Upper lobe of left lung (tissue), 6 donors: ENCODE measurements around the gene UBAC2. TPM values are rescaled to one million over a fixed set of nuclear protein-coding genes. Genes with fewer than 3 reads are reported as not detected.

ENCODE experiments used
- ATAC-seq, 2 donors: fragments of 200-7000 bp; cut with Tn5 transposase; one replicate each; pipeline ENCODE4 v1.9.1; 2022; ENCODE audit warnings: mild to moderate bottlenecking in 2 of 2, moderate library complexity in 2 of 2; ENCODE audit not compliant: low FRiP score in 2 of 2
- DNase-seq, 2 donors: peaks; one replicate each; pipeline ENCODE4 v3.0.0-alpha.2; 2019 to 2020
- H3K27ac ChIP-seq, 4 donors: fragments of 200-600 bp; sonication (generic); one replicate each; pipeline ENCODE4 v1.5.1; 2016 to 2019
- H3K27me3 ChIP-seq, 4 donors: fragments of 200-600 bp; sonication (generic); one replicate each; pipeline ENCODE4 v1.5.1; 2017 to 2019
- H3K36me3 ChIP-seq, 4 donors: fragments of 200-600 bp; sonication (generic); one replicate each; pipeline ENCODE4 v1.5.1; 2016 to 2019
- H3K4me1 ChIP-seq, 4 donors: fragments of 200-600 bp; sonication (generic); one replicate each; pipeline ENCODE4 v1.5.1; 2018 to 2019
- H3K4me3 ChIP-seq, 4 donors: fragments of 200-600 bp; sonication (generic); one replicate each; pipeline ENCODE4 v1.5.1; 2017 to 2019; ENCODE audit warnings: mild to moderate bottlenecking in 2 of 4, moderate library complexity in 1 of 4
- H3K9me3 ChIP-seq, 4 donors: fragments of 200-600 bp; sonication (generic); one replicate each; pipeline ENCODE4 v1.5.1; 2018 to 2019
- EP300 ChIP-seq, 4 donors: sonication (generic); formaldehyde crosslinking; IDR thresholded peaks; one replicate each; pipeline ENCODE4 v1.5.1; 2017; ENCODE audit warnings: antibody characterized with exemption in 4 of 4, control low read depth in 2 of 4
- POLR2A ChIP-seq, 4 donors: fragments of 450-650 bp; IDR thresholded peaks; one replicate each; pipeline ENCODE4 v1.5.1; 2016 to 2017; ENCODE audit warnings: antibody characterized with exemption in 4 of 4, mild to moderate bottlenecking in 2 of 4
- POLR2AphosphoS5 ChIP-seq, 2 donors: sonication (generic); formaldehyde crosslinking; IDR thresholded peaks; one replicate each; pipeline ENCODE4 v1.5.1; 2017; ENCODE audit warnings: antibody characterized with exemption in 2 of 2
- WGBS, 2 donors: methylation state at CpG; one replicate each; pipeline ENCODE4 v1.1.5; 2017 to 2018; 5-methylcytosine and 5-hydroxymethylcytosine counted together
- total RNA-seq, 6 donors: library from RNA; depleted of rRNA in 4 of 6; stranded (reverse); fragments of >200 nt in 4 of 6; gene quantifications; one replicate each; pipeline versions ENCODE4 v1.1.0 to v1.2.1, GENCODE V29; 2016 to 2021
- TF ChIP-seq, protein P1 (sequence below), 6 experiments: fragments of 450-650 bp in 4 of 6; fragments of 200-600 bp in 2 of 6; sonication (generic) in 2 of 6; IDR thresholded peaks; one replicate each; pipeline ENCODE4 v1.5.1; 2016 to 2019; ENCODE audit warnings: antibody characterized with exemption in 6 of 6
- donor health status: DM: no; HTN: no; CAD: no; lungs with moderate emphysema.
- donor health status: DM: no; HTN: yes; CAD: no; lungs with severe emphysema.

The UBAC2 gene
- total RNA-seq, 6 donors from 2014 or later = 29.3 to 55.5 (median 47.7) TPM

DNA sequence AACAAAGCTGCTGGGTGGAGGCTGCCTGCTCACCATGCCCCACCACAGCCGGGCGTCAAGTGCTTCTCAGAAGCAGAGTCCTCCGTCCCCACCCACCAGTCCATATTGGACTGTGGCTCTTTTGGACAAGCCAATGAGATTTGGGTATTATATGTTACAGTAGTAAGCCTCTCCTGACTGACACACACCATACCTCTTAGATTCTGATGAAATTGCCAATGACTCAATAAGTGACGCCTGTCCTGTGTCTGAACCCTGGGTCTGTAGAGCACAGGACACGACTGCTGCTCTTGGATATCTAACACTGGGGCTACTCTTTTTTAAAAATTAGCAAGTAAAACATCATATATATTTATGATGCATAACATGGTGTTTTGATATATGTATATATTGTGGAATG is 44.8 kb upstream of the UBAC2 start:
- ATAC-seq = no peak
- no peak for DNase-seq
- Histone ChIP-seq H3K4me1 (no peaks in the 10 kb centered on the region), H3K36me3 (no peaks in the 10 kb centered on the region), H3K27me3 (no peaks in the 10 kb centered on the region), H3K9me3 (no peaks in the 10 kb centered on the region), H3K27ac (no peak overlapping the region), H3K4me3 (no peak overlapping the region)
- 88 to 89% methylated on average over 2 to 5 of the region's 5 CpGs for WGBS, 2 donors
- TF ChIP-seq POLR2AphosphoS5 (IDR thresholded peaks at IDR 0.05) (no peak), POLR2A (IDR thresholded peaks at IDR 0.05) (no peak)

DNA sequence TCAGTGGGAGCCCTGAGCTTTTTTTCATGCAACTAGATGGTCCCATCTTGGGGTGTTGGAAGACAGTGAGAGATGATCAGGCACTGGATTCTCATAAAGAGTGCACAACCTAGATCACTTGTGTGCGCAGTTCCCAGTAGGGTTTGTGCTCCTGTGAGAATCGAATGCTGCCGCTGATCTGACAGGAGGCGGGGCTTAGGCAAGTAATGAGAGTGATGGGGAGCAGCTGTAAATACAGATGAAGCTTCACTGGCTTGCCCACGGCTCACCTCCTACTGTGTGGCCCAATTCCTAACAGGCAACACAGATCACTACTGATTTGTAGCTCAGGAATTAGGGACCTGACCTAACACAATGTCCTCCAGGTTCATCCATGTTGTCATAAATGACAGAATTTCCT is 43.6 kb upstream of the UBAC2 start:
- Histone ChIP-seq H3K9me3 (no peaks in the 10 kb centered on the region), H3K27me3 (no peaks in the 10 kb centered on the region), H3K27ac (no peak overlapping the region), H3K4me3 (no peak overlapping the region), H3K36me3 (no peaks in the 10 kb centered on the region), H3K4me1 (no peaks in the 10 kb centered on the region)
- TF ChIP-seq POLR2AphosphoS5 (IDR thresholded peaks at IDR 0.05) (no peak), EP300 (IDR thresholded peaks at IDR 0.05) (no peak), POLR2A (IDR thresholded peaks at IDR 0.05) (no peak)
- TF ChIP-seq, protein P1, sequence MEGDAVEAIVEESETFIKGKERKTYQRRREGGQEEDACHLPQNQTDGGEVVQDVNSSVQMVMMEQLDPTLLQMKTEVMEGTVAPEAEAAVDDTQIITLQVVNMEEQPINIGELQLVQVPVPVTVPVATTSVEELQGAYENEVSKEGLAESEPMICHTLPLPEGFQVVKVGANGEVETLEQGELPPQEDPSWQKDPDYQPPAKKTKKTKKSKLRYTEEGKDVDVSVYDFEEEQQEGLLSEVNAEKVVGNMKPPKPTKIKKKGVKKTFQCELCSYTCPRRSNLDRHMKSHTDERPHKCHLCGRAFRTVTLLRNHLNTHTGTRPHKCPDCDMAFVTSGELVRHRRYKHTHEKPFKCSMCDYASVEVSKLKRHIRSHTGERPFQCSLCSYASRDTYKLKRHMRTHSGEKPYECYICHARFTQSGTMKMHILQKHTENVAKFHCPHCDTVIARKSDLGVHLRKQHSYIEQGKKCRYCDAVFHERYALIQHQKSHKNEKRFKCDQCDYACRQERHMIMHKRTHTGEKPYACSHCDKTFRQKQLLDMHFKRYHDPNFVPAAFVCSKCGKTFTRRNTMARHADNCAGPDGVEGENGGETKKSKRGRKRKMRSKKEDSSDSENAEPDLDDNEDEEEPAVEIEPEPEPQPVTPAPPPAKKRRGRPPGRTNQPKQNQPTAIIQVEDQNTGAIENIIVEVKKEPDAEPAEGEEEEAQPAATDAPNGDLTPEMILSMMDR (IDR thresholded peaks at IDR 0.05) = no peak
- no peak for DNase-seq
- 57 to 78% methylated on average over 5 of the region's 5 CpGs for WGBS, 2 donors
- ATAC-seq = no peak

DNA sequence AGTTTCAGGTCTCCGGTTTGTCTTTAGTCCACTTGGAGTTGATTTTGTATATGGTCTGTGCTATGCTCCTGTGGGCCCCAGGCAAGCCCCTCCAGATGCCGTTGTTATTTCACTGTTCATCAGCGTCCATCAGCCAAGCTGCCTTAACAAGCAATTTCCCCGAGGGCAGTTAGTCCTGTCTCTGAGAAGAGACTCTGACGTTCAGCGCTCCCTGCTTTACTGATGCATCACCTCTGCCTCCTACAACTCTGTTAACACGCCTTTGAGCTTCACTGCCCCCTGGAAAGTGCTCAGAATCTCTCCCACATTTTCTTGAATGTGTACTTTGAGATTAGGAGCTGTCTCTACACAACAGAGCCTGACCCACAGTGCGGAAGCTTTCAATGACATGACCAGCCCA is 41.8 kb upstream of the UBAC2 start:
- H3K9me3 ChIP-seq = no peaks in the 10 kb centered on the region
- DNase-seq (no peak), ATAC-seq (no peak)
- no peaks in the 10 kb centered on the region for H3K36me3 ChIP-seq
- WGBS, 2 donors = 69 to 70% methylated on average over 6 to 8 of the region's 8 CpGs
- TF ChIP-seq EP300 (IDR thresholded peaks at IDR 0.05) (no peak), POLR2A (IDR thresholded peaks at IDR 0.05) (no peak), POLR2AphosphoS5 (IDR thresholded peaks at IDR 0.05) (no peak)
- TF ChIP-seq, protein P1 (IDR thresholded peaks at IDR 0.05) = no peak
- no peaks in the 10 kb centered on the region for H3K4me1 ChIP-seq
- H3K27me3 ChIP-seq = no peaks in the 10 kb centered on the region
- no peak overlapping the region for H3K27ac ChIP-seq
- no peak overlapping the region for H3K4me3 ChIP-seq

GRCh38 chr13:99159331-99160061 is 41.2 kb upstream of the UBAC2 start:
- no peaks in the 10 kb centered on the region for H3K27me3 ChIP-seq
- no peaks in the 10 kb centered on the region for H3K36me3 ChIP-seq
- WGBS, 2 donors = 77 to 84% methylated on average over 8 of the region's 8 CpGs
- DNase-seq = no peak
- H3K4me1 ChIP-seq = no peaks in the 10 kb centered on the region
- no peak for TF ChIP-seq POLR2A (IDR thresholded peaks at IDR 0.05)
- no peak for TF ChIP-seq POLR2AphosphoS5 (IDR thresholded peaks at IDR 0.05)
- TF ChIP-seq, protein P1 (IDR thresholded peaks at IDR 0.05) = no peak
- TF ChIP-seq EP300 (IDR thresholded peaks at IDR 0.05) = no peak
- no peak overlapping the region for H3K4me3 ChIP-seq
- no peak overlapping the region for H3K27ac ChIP-seq
- ATAC-seq = no peak
- H3K9me3 ChIP-seq = no peaks in the 10 kb centered on the region

DNA sequence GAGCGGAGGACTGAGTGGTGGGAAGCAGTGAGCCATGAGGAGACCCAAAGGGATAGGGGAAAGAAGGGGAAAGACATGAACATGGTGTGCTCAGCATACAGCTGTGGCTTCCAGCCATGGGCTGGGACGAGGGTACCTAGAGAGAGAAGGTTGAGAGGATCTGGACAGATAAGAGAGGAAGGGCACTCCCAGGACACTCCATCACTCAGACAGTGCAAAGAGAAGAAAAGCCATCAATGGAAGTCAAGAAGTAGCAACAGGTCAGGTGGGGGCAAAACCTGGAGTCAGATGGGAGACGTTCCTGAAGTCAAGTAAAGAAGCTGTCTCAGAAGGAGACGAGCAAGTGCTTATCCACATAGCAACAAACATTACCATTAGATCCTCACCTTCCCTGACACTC is 40.2 kb upstream of the UBAC2 start:
- H3K4me1 ChIP-seq = no peaks in the 10 kb centered on the region
- TF ChIP-seq, protein P1 (IDR thresholded peaks at IDR 0.05) = no peak
- H3K9me3 ChIP-seq = no peaks in the 10 kb centered on the region
- WGBS, 2 donors = 74 to 77% methylated on average over 4 of the region's 4 CpGs
- H3K4me3 ChIP-seq = no peak overlapping the region
- no peaks in the 10 kb centered on the region for H3K27me3 ChIP-seq
- no peak overlapping the region for H3K27ac ChIP-seq
- no peak for DNase-seq
- ATAC-seq = no peak
- no peaks in the 10 kb centered on the region for H3K36me3 ChIP-seq
